K562 (cell line): Measurements from ENCODE around the gene PCDH19. TPM values are rescaled to one million over a fixed set of nuclear protein-coding genes. Genes with fewer than 3 reads are reported as not detected.

Source experiments
- ATAC-seq: fragments of 200-7000 bp; cut with Tn5 transposase; 3 replicates; pipeline ENCODE4 v1.9.1; 2020; ENCODE audit warnings: moderate library complexity
- BruUV-seq: library from RNA; stranded (reverse); fragments of 400-500 nt; replicated peaks from 2 replicates; lab custom pipeline; 2021; lab: Mats Ljungman, UMichigan
- CTCF ChIA-PET: fragments of 300-600 bp; formaldehyde crosslinking; extraction: SDS; loops from one replicate; lab custom pipeline; 2021; ENCODE audit warnings: low intra/inter-chr PET ratio; lab: Yijun Ruan, JAX
- POLR2A ChIA-PET: fragments of 300-600, 350-650 bp; sonication (Branson Sonifier 250); formaldehyde crosslinking; extraction: SDS; loops from one replicate; lab custom pipeline; 2021; ENCODE audit warnings: antibody characterized with exemption, inconsistent platforms; lab: Yijun Ruan, JAX
- DNase-seq, 4 experiments: peaks; one replicate each; pipeline versions ENCODE4 v3.0.0 to v3.0.0-alpha.2; 2011 to 2018; ENCODE audit warnings: low spot score in 3 of 4, mixed read lengths in 3 of 4; ENCODE audit errors: extremely low read depth in 1 of 4
- FAIRE-seq: peaks from 2 replicates; lab custom pipeline; 2011; peaks lifted over from hg19 to GRCh38; lab: Jason Lieb, UNC
- H2AFZ ChIP-seq: 2 replicates; pipeline ENCODE4 v1.6.0; 2011; ENCODE audit warnings: low read depth, low read length, control low read depth, inconsistent platforms
- H3K27ac ChIP-seq: fragments of 200-600 bp; 3 replicates; pipeline ENCODE4 v1.8.0; 2011; ENCODE audit warnings: low read depth, mild to moderate bottlenecking, control low read depth, inconsistent platforms, low read length, moderate library complexity, mixed read lengths; ENCODE audit errors: extremely low read depth
- H3K27me3 ChIP-seq, 2 experiments: fragments of 300-600 bp in 1 of 2; 2 replicates in 1 of 2; 3 replicates in 1 of 2; pipeline versions ENCODE4 v1.6.0 to v1.8.0; 2011; ENCODE audit warnings: inconsistent platforms in 2 of 2, low read length in 2 of 2, mild to moderate bottlenecking in 1 of 2, mixed read lengths in 1 of 2, moderate library complexity in 1 of 2; ENCODE audit not compliant: control insufficient read depth in 2 of 2, insufficient read depth in 2 of 2
- H3K36me3 ChIP-seq: fragments of 300-600 bp; 3 replicates; pipeline ENCODE4 v1.8.0; 2011; ENCODE audit warnings: mild to moderate bottlenecking, low read length, inconsistent platforms; ENCODE audit not compliant: control insufficient read depth, insufficient read depth
- H3K4me1 ChIP-seq, 2 experiments: fragments of 200-600 bp in 1 of 2; replicated peaks in 1 of 2; 2 replicates in 1 of 2; 3 replicates in 1 of 2; pipeline versions ENCODE4 v1.5.1 to v1.8.0; 2011; ENCODE audit warnings: inconsistent platforms in 2 of 2, low read length in 2 of 2, mild to moderate bottlenecking in 1 of 2, mixed read lengths in 1 of 2, moderate library complexity in 1 of 2; ENCODE audit not compliant: control insufficient read depth in 2 of 2, insufficient read depth in 2 of 2
- H3K4me2 ChIP-seq: 2 replicates; pipeline ENCODE4 v1.6.1; 2011; ENCODE audit warnings: low read length, control low read depth, inconsistent platforms, mixed read lengths; ENCODE audit not compliant: insufficient read depth
- H3K4me3 ChIP-seq: fragments of 200-600 bp; sonication (generic), shearing (Covaris generic); 2 replicates; pipeline ENCODE4 v1.5.1; 2016; ENCODE audit warnings: control low read depth, inconsistent platforms
- H3K79me2 ChIP-seq: fragments of 200-600 bp; 3 replicates; pipeline ENCODE4 v1.8.0; 2011; ENCODE audit warnings: low read length, inconsistent platforms; ENCODE audit not compliant: control insufficient read depth, insufficient read depth
- H3K9ac ChIP-seq, 2 experiments: 2 replicates each; pipeline versions ENCODE4 v1.6.0 to v1.6.1; 2011; ENCODE audit warnings: low read depth in 2 of 2, low read length in 2 of 2, control low read depth in 1 of 2, inconsistent platforms in 1 of 2, mild to moderate bottlenecking in 1 of 2, mixed read lengths in 1 of 2; ENCODE audit not compliant: insufficient read depth in 1 of 2
- H3K9me1 ChIP-seq: one replicate; pipeline ENCODE4 v1.6.0; 2011; ENCODE audit warnings: inconsistent platforms, mild to moderate bottlenecking, low read length, moderate library complexity; ENCODE audit not compliant: control insufficient read depth, insufficient read depth
- H3K9me3 ChIP-seq: replicated peaks from 2 replicates; pipeline ENCODE4 v1.5.1; 2011; ENCODE audit warnings: low read depth, low read length, inconsistent platforms; ENCODE audit not compliant: control insufficient read depth, insufficient read depth
- H4K20me1 ChIP-seq: replicated peaks from 2 replicates; pipeline ENCODE4 v1.6.1; 2011; ENCODE audit warnings: low read length, inconsistent platforms, mixed read lengths; ENCODE audit not compliant: control insufficient read depth, insufficient read depth
- AFF4 ChIP-seq: sonication (generic); formaldehyde crosslinking; IDR thresholded peaks from 2 replicates; pipeline ENCODE4 v1.8.0; 2023; ENCODE audit warnings: mild to moderate bottlenecking, missing genetic modification reagents
- CBX2 ChIP-seq: fragments of 200-600 bp; sonication (generic); IDR thresholded peaks from one replicate; pipeline ENCODE4 v1.6.1; 2012; ENCODE audit warnings: mild to moderate bottlenecking, low read length, inconsistent platforms; ENCODE audit not compliant: insufficient read depth, poor library complexity, severe bottlenecking
- CCNT2 ChIP-seq: IDR thresholded peaks from 2 replicates; pipeline ENCODE4 v1.6.1; 2011; ENCODE audit warnings: borderline replicate concordance, low read depth, mild to moderate bottlenecking, moderate library complexity, mixed read lengths, low read length; ENCODE audit not compliant: insufficient read length; ENCODE audit errors: extremely low read depth
- CHD2 ChIP-seq: IDR thresholded peaks from 2 replicates; pipeline ENCODE4 v1.6.1; 2011; ENCODE audit warnings: low read depth, low read length
- COPS2 ChIP-seq: fragments of 450-650 bp; conservative IDR thresholded peaks from 2 replicates; pipeline ENCODE4 v1.6.1; 2016; ENCODE audit warnings: mild to moderate bottlenecking, moderate library complexity
- E2F5 ChIP-seq: sonication (generic); formaldehyde crosslinking; IDR thresholded peaks from 2 replicates; pipeline ENCODE4 v1.8.0; 2022; ENCODE audit warnings: mild to moderate bottlenecking, missing genetic modification reagents
- EP400 ChIP-seq: fragments of 450-650 bp; IDR thresholded peaks from 2 replicates; pipeline ENCODE4 v1.6.1; 2017; ENCODE audit warnings: antibody characterized with exemption, mild to moderate bottlenecking, moderate library complexity
- ETV6 ChIP-seq, 3 experiments: fragments of 150-350 bp in 1 of 3; sonication (generic) in 1 of 3; formaldehyde crosslinking in 1 of 3; IDR thresholded peaks; 2 replicates each; pipeline versions ENCODE4 v1.6.1 to v1.8.0; 2014 to 2022; ENCODE audit warnings: borderline replicate concordance in 2 of 3, low read depth in 2 of 3, antibody characterized with exemption in 1 of 3, low read length in 1 of 3, mild to moderate bottlenecking in 1 of 3, missing genetic modification reagents in 1 of 3
- HES1 ChIP-seq: fragments of 450-650 bp; IDR thresholded peaks from 2 replicates; pipeline ENCODE4 v1.6.1; 2016; ENCODE audit warnings: low read depth, mild to moderate bottlenecking, moderate library complexity
- HOXB6 ChIP-seq: fragments of 250-450 bp; sonication (Bioruptor Pico); IDR thresholded peaks from 2 replicates; pipeline ENCODE4 v1.5.1; 2022; ENCODE audit warnings: mild to moderate bottlenecking, borderline replicate concordance
- PRPF4 ChIP-seq: fragments of 200-400 bp; formaldehyde crosslinking; IDR thresholded peaks from one replicate; pipeline ENCODE4 v1.6.1; 2017; ENCODE audit warnings: low read length, low read depth, mild to moderate bottlenecking; ENCODE audit not compliant: insufficient read depth, poor library complexity, severe bottlenecking
- SAFB ChIP-seq: fragments of 200-400 bp; formaldehyde crosslinking; IDR thresholded peaks from 2 replicates; pipeline ENCODE4 v1.6.1; 2017; ENCODE audit warnings: low read depth, low read length, borderline replicate concordance
- SLC30A9 ChIP-seq: fragments of 250-450 bp; sonication (Bioruptor Pico); IDR thresholded peaks from 2 replicates; pipeline ENCODE4 v1.8.0; 2022; ENCODE audit warnings: mild to moderate bottlenecking, moderate library complexity
- SNRNP70 ChIP-seq: fragments of 200-400 bp; formaldehyde crosslinking; optimal IDR thresholded peaks from 2 replicates; pipeline ENCODE3; 2017; ENCODE audit warnings: low read depth, low read length
- VEZF1 ChIP-seq: fragments of 200-800 bp; sonication (Bioruptor generic); IDR thresholded peaks from 2 replicates; pipeline ENCODE4 v1.6.1; 2017; ENCODE audit warnings: missing genetic modification characterization, missing compliant biosample characterization
- WGBS: fragments of 100-300 bp; shearing (Covaris generic); methylation state at CpG from one replicate; pipeline ENCODE4 v1.1.6; 2016; ENCODE audit warnings: low coverage, mixed read lengths; ENCODE audit not compliant: insufficient coverage; ENCODE audit errors: missing lambda C conversion rate; 5-methylcytosine and 5-hydroxymethylcytosine counted together
- in situ Hi-C: fragments of 300-500 bp; cut with MboI; formaldehyde crosslinking; loops from 4 replicates; pipeline ENCODE4 v1.15.0; 2018; ENCODE audit warnings: inconsistent platforms, mixed read lengths
- intact Hi-C: fragments of 100-400 bp; cut with micrococcal nuclease; formaldehyde crosslinking; loops from 2 replicates; pipeline ENCODE4 v1.14.2; 2022
- polyA plus RNA-seq, 8 experiments: library from polyadenylated mRNA; depleted of rRNA in 4 of 8; stranded (reverse) in 5 of 8; unstranded in 3 of 8; fragments of >200 nt; fragmentation: Nextera tagmentation in 2 of 8; fragmentation: Illumina TruSeq in 1 of 8; extraction: Ambion mirVana in 2 of 8; extraction: Trizol in 1 of 8; gene quantifications; 2 replicates each; pipeline versions ENCODE4 v1.2.1 to v1.2.3, GENCODE V29; 2011 to 2014; ENCODE audit warnings: inconsistent platforms in 1 of 8, missing spikeins in 1 of 8
- total RNA-seq, 7 experiments: library from RNA; depleted of rRNA in 6 of 7; stranded (reverse); fragments of >200 nt in 6 of 7; fragmentation: Illumina TruSeq in 2 of 7; extraction: Trizol in 2 of 7; gene quantifications; 2 replicates each; pipeline versions ENCODE4 v1.2.1 to v1.2.3, GENCODE V29; 2011 to 2021; ENCODE audit warnings: low replicate concordance in 1 of 7

The PCDH19 gene
- total and polyA plus RNA-seq, 9 of the 15 experiments (the other 6 are each of a cell fraction or from before 2014, with no cell fraction given): not detected

GRCh38 chrX:100363896-100364295 is 46.2 kb downstream of the PCDH19 start:
- no peak overlapping the region for H3K4me3 ChIP-seq
- H3K36me3 ChIP-seq: no peaks in the 10 kb centered on the region
- in situ Hi-C loops: no loop called here
- H4K20me1 ChIP-seq: no peaks in the 10 kb centered on the region
- BruUV-seq: no TSS peak
- no peaks in the 10 kb centered on the region for H3K27me3 ChIP-seq
- H2AFZ ChIP-seq: no peak overlapping the region
- H3K4me2 ChIP-seq: no peak overlapping the region
- CTCF ChIA-PET: no interaction called here
- FAIRE-seq (no peak), ATAC-seq (no peak), DNase-seq (no peak)
- WGBS: 4% methylated on average over 3 of the region's 3 CpGs
- H3K79me2 ChIP-seq: no peaks in the 10 kb centered on the region
- intact Hi-C loops: no loop called here
- no peaks in the 10 kb centered on the region for H3K9me1 ChIP-seq
- H3K9ac ChIP-seq: no peak overlapping the region
- no peaks in the 10 kb centered on the region for H3K9me3 ChIP-seq
- H3K27ac ChIP-seq: no peak overlapping the region
- no peaks in the 10 kb centered on the region for H3K4me1 ChIP-seq
- POLR2A ChIA-PET: no interaction called here
- TF ChIP-seq AFF4 (CRISPR knock-in tag): no peak
- TF ChIP-seq CCNT2: no peak
- no peak for TF ChIP-seq EP400
- no peak for TF ChIP-seq ETV6 (IDR thresholded peaks at IDR 0.05; ENCODE audit: borderline replicate concordance in 1 of 2, low read depth in 2 of 2, low read length in 1 of 2)
- TF ChIP-seq ETV6 (CRISPR knock-in tag; IDR thresholded peaks at IDR 0.05; ENCODE audit: borderline replicate concordance): no peak
- no peak for TF ChIP-seq CHD2
- TF ChIP-seq SLC30A9: no peak
- no peak for TF ChIP-seq CBX2
- no peak for TF ChIP-seq PRPF4
- TF ChIP-seq HOXB6 (CRISPR knock-in tag): no peak
- no peak for TF ChIP-seq E2F5
- TF ChIP-seq HES1: no peak
- TF ChIP-seq SNRNP70: no peak
- no peak for TF ChIP-seq VEZF1 (CRISPR knock-in tag)
- TF ChIP-seq COPS2: no peak
- no peak for TF ChIP-seq SAFB
